Measurements from ENCODE around the gene CTDP1. TPM values are rescaled to one million over a fixed set of nuclear protein-coding genes. Genes with fewer than 3 reads are reported as not detected.

Gene CTDP1
- total RNA-seq, 1 donor from 2014 or later = 15.7 TPM

DNA sequence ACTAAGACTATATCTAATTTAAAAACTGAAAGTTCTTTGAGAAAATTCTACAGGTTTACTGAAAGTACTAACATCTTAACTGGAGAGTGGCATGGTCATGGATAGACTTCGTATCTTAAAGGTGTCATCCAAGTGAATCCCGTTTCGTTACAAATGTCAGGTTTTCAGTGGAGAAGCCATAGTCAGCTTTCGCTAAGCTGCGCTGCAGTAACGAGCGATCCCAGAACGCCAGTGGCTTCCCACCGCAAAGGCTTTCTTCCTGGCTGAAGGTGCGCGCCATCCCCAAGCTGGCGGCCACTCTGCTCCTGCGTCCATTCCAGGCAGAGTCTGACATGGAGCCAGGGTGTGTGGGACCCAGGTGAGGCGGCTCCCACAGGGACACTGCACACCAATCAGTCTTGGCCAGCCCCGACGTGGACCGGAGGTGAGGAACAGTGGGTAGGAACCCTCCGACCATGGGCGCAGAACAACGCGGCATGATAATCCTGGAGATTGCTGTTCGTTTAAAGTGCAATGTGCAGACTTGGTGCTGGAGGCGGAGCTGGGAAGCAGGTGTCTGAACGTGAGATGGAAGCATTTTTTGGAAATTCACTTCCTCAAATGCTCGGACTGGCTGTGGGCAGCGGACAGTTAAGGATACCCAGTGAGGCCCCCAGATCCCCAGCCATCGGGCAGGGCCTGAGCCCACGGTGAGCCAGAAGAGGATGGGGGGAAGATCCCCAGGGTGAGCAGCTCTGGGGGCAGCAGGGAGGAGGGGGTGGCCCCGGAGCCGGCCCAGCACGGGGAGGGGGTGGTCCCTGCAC is 90.3 kb downstream of the CTDP1 start:
- intact Hi-C loops (cut with DNase I) = no loop called here
- DNase-seq (ENCODE audit: low spot score) (peak; percentile 34), ATAC-seq (no peak)

GRCh38 chr18:79770501-79770815 is 90.9 kb downstream of the CTDP1 start:
- intact Hi-C loops (cut with DNase I) = no loop called here
- ATAC-seq (no peak), DNase-seq (ENCODE audit: low spot score) (peak; percentile 42)

DNA sequence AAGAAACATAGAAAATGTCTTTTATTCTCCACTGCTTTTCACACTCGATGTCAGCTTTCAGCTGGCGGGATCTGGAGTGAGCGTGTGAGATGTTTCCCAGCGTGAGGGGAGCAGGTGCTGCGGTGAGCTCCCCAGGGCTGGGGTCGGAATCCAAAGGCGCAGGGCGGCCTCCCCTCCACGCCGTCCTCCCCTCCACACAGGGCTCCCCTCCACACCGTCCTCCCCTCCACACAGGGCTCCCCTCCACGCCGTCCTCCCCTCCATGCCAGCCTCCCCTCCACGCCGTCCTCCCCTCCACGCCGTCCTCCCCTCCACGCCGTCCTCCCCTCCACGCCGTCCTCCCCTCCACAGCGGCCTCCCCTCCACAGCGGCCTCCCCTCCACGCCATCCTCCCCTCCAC is 91.2 kb downstream of the CTDP1 start:
- DNase-seq (ENCODE audit: low spot score) (peak; percentile 32), ATAC-seq (no peak)
- intact Hi-C loops (cut with DNase I) = no loop called here

- no peak for ATAC-seq
- intact Hi-C loops (cut with DNase I) = no loop called here
- peak; percentile 26 for DNase-seq (ENCODE audit: low spot score)
These were observed 92.0 kb downstream of the CTDP1 start for GRCh38 chr18:79771446-79772107.

- no peak for ATAC-seq
These were observed 92.7 kb downstream of the CTDP1 start for GRCh38 chr18:79772108-79772864.

GRCh38 chr18:79772865-79773696 is 93.5 kb downstream of the CTDP1 start:
- DNase-seq (ENCODE audit: low spot score) (peak; percentile 36), ATAC-seq (no peak)
- intact Hi-C loops (cut with DNase I) = no loop called here

More at GRCh38 chr18:79772108-79772864, 92.7 kb downstream of the CTDP1 start:
- DNase-seq (ENCODE audit: low spot score) = peak; percentile 51
- intact Hi-C loops (cut with DNase I) = no loop called here

- no peak for ATAC-seq
- intact Hi-C loops (cut with DNase I) = no loop called here
- peak; percentile 33 for DNase-seq (ENCODE audit: low spot score)
These were observed 94.5 kb downstream of the CTDP1 start for GRCh38 chr18:79774111-79774510.

DNA sequence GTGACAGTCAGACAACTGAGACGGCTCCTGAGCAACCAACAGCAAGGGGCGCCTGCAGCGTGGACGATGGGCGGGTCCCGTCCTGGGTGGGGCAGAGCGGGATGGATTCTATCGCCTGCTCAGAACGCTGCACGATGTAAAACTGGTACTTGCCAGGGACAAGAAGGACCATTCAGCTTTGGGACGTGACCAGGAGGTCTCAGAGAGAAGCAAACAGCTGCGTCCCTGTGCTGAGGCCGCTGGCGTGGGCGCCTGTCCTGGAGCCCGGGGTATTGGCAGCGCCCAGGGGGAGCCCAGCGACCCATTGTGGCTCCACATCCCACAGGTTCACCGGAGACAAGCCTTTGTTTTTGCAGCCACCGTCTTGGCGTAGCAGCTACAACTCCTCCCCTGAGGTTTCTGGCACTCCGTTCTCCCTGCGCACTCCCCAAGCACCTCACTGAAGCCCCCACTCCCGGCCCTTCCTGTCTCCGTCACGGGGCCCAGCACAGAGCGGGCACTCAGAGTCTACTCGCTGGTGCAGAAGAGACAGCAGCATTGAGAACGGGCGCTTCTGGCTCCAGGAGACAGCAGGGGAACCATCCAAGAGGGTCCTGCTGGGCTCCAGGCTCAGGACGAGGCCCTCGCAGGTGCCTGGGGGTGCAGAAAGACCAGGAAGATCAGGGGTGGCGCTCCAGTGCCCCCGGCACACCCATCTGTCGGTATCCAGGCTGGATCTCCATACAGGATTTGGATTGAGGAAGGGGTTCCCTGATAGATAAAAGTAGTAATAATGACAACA is 96.0 kb downstream of the CTDP1 start:
- intact Hi-C loops (cut with DNase I) = no loop called here
- ATAC-seq (no peak), DNase-seq (ENCODE audit: low spot score) (peak; percentile 39)

- intact Hi-C loops (cut with DNase I) = no loop called here
- DNase-seq (ENCODE audit: low spot score) (no peak), ATAC-seq (no peak)
These were observed 97.1 kb downstream of the CTDP1 start for GRCh38 chr18:79776674-79777073.

- ATAC-seq (no peak), DNase-seq (ENCODE audit: low spot score) (peak; percentile 48)
- intact Hi-C loops (cut with DNase I) = no loop called here
These were observed 98.7 kb downstream of the CTDP1 start for GRCh38 chr18:79778291-79778791.

DNA sequence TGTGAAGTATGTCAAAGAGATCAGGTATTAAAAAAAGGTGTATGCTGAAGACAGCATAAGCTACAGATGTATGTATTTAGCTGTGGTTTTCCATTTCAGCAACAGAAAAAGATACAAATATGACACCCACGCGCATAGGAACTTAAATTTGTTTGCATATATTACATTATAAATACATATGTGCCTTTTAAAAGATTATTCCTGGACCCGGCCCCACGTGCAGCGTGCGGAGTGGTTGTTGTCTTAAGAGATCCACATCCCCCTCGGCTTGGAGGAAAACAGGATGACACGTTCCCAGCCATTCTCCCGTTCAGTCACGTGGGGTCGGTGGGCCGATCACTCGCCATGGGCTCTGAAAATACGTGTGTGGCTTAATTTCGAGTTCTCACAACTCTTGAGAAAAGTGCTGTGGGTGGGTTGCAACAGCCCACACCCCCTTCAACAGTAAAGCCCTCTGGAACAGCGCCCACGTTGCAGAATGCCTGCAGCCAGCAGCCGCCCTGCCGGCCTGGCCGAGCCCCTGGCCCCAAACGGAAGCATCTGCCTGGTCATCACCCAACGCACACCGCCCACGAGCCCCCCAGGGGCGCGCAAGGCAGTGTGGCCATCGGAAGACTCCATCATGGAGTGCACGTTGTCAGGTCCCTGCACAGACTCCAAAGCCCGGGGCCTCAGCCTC is 99.6 kb downstream of the CTDP1 start:
- DNase-seq (ENCODE audit: low spot score) = peak; percentile 42
- ATAC-seq = no peak
- intact Hi-C loops (cut with DNase I) = no loop called here

DNA sequence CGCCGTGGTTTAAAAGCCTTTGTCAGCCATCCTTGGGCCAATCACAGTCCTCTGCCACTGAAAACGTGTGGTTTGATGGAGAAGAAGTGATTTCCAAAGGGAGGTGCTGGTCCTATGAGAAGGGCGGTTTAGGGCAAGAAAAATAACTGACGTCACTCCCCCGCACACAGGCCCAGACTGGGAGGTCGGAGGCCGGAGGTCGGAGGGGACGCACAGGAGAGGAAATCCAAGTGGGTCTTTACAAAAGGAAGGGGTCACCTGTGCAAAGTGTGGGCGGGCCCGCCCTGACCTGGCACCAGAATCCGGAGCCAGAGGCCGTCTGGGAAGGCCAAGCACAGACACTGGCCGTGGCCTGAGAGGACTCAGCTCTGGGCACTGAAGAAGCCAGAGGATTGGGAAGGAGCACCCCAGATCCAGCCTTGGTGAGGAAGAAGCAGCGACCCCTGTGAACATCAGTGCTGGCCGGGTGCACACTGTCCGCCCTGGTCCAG is 100.1 kb downstream of the CTDP1 start:
- ATAC-seq = no peak
- DNase-seq (ENCODE audit: low spot score) = peak; percentile 49
- intact Hi-C loops (cut with DNase I) = no loop called here

DNA sequence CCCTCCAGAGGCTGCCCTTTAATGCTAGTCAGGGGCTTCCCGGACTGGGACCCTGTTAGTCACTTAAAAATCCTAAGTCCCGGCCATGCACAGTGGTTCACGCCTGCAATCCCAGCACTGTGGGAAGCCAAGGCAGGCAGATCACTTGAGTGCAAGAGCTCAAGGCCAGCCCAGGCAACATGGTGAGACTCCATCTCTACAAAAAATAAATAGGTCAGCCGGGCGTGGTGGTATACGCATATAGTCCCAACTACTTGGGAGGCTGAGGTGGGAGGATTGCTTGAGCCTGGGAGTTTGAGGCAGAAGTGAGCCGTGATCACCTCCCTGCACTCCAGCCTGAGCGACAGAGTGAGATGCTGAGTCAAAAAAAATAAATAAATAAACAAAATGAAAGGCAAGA is 100.9 kb downstream of the CTDP1 start:
- no peak for ATAC-seq
- peak; percentile 23 for DNase-seq (ENCODE audit: low spot score)
- intact Hi-C loops (cut with DNase I) = no loop called here

- intact Hi-C loops (cut with DNase I) = no loop called here
- peak; percentile 54 for DNase-seq (ENCODE audit: low spot score)
- no peak for ATAC-seq
These were observed 101.8 kb downstream of the CTDP1 start for GRCh38 chr18:79781331-79781941.

DNA sequence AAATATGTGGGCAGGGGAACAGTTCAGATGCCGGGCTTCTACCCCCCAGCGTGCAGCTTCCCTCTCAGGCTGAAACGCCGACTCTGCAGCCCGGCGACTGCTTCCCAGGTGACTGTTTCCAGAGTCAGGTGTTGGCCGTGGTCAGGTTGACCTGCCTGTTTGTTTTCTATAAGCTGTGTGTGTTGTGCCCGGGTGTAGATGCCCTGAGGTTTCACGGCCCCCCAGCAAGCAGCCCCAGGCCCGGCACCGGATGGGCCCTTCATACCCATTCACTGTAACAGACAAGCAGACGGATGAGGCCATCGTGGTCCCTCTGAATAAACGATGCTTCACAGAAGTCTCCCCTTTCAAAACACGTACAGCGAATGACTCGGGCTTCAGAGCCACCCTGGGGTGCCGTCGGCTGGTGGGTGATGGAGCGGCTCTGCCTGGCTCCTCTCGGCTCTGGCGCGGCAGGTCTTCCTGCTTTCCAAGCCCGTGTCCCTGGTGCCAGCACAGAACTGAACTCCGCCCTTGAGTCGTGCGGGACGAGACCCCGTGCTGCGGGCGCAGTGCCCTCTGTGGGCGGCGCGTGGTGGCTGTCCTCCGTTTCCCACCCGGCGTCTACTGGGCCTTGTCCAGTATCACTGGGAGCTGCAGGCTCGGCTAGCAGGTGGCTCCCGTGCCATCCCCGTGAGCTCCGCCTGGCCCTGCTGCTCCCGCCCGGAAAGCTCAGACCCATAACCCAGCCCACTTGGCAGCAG is 103.1 kb downstream of the CTDP1 start:
- DNase-seq (ENCODE audit: low spot score) (peak; percentile 47), ATAC-seq (no peak)
- intact Hi-C loops (cut with DNase I) = no loop called here

DNA sequence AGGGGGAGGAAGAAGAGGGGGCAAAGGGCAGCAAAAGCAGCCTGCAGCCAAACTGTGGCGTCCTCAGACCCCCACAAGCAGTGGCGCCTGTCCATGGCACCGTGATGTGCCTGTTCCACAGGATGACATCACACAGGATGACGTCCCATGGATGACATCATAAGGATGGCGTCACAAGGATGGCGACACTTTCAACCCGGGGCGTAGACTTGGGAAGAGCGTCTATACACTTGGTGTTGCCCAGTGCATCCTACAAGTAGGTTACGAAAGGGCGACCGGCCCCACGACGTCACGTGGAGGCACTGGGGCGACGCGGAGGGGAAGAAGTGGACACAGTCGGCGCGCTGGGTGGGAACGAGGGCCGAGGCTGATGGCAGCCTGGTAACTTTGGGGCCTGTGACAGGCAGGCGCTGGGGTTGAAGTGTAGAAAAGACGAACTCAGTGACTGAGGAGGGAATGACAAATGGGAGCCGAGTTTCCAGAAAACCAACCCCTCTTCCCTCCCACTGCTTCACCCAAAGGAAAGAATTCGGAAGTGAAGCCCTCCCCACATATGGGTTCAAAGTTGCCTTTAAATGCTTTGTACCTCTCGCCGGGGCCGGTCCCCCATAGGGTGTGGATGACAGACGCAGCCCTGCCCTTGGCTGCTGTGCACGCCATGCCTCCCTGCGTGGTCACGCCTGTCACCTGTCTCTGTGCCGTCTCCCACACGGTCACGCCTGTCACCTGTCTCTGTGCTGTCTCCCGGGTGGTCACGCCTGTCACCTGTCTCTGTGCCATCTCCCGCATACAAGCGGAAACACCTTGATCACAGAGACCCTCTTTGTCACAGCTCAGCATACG is 104.7 kb downstream of the CTDP1 start:
- intact Hi-C loops (cut with DNase I) = no loop called here
- no peak for ATAC-seq

More for the DNA sequence above, 104.7 kb downstream of the CTDP1 start:
- peak; percentile 42 for DNase-seq (ENCODE audit: low spot score)

Measured in sciatic nerve (tissue), 2 donors.